Measurements from ENCODE around the gene ZSCAN25.

DNA sequence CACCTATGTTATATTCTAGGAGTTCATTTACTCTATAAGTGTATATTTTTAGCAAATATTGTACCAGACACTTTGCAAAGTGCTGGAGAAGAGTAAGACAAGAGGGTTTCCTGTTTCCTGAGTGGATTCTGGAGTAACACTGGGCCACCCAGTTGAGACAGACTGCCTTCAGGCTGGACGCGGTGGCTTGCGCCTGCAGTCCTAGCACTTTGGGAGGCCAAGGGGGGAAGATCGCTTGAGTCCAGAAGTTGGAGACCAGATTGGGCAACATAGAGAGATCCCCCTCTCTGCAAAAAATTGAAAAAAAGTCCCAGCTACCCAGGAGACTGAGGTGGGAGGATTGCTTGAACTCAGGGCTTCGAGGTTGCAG lies 772 bp upstream of the ZSCAN25 start:
- TF ChIP-seq, protein P1, sequence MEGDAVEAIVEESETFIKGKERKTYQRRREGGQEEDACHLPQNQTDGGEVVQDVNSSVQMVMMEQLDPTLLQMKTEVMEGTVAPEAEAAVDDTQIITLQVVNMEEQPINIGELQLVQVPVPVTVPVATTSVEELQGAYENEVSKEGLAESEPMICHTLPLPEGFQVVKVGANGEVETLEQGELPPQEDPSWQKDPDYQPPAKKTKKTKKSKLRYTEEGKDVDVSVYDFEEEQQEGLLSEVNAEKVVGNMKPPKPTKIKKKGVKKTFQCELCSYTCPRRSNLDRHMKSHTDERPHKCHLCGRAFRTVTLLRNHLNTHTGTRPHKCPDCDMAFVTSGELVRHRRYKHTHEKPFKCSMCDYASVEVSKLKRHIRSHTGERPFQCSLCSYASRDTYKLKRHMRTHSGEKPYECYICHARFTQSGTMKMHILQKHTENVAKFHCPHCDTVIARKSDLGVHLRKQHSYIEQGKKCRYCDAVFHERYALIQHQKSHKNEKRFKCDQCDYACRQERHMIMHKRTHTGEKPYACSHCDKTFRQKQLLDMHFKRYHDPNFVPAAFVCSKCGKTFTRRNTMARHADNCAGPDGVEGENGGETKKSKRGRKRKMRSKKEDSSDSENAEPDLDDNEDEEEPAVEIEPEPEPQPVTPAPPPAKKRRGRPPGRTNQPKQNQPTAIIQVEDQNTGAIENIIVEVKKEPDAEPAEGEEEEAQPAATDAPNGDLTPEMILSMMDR (IDR thresholded peaks at IDR 0.05; ENCODE audit: low read depth, low read length): no peak
- no peak for TF ChIP-seq MYC (IDR thresholded peaks at IDR 0.05; ENCODE audit: low read depth, low read length)

All from NB4 (cell line).